Measurements from ENCODE around the gene KCNN3. TPM values are rescaled to one million over a fixed set of nuclear protein-coding genes. Genes with fewer than 3 reads are reported as not detected.
A peak's percentile ranks its signal among the peaks of the same experiment; 100 is the strongest.

Gene KCNN3
- total and polyA plus RNA-seq, 2 of the 8 experiments (the other 6 are each of a cell fraction or from before 2014, with no cell fraction given), result 2.8 to 3.7 TPM

- DNase-seq (ENCODE audit: low read depth in 1 of 2, low spot score in 2 of 2), result no peak
- no peaks in the 10 kb centered on the region for H3K36me3 ChIP-seq (ENCODE audit: control insufficient read depth in 2 of 4, insufficient read depth in 4 of 4, low read length in 3 of 4)
- H4K20me1 ChIP-seq (replicated peaks in 1 of 2; ENCODE audit: control insufficient read depth in 1 of 2, insufficient read depth in 2 of 2, low read length in 2 of 2), result peaks cover 0 to 1% of the 10 kb centered on the region in 2 experiments
- H2BK120ac ChIP-seq (replicated peaks; ENCODE audit: low read depth, low read length), result no peak overlapping the region
- H3K23me2 ChIP-seq (ENCODE audit: low read depth, low read length), result no peaks in the 10 kb centered on the region
- POLR2A ChIA-PET (ENCODE audit: partially characterized antibody), result no interaction called here
- no peak overlapping the region for H3K18ac ChIP-seq (ENCODE audit: extremely low read depth, low read length)
- no peak overlapping the region for H2BK15ac ChIP-seq (ENCODE audit: low read length)
- no peak overlapping the region for H3K27ac ChIP-seq (ENCODE audit: low read depth, low read length)
- H3K79me2 ChIP-seq (ENCODE audit: control insufficient read depth in 1 of 2, insufficient read depth in 2 of 2, low read length in 2 of 2), result no peaks in the 10 kb centered on the region
- no peak for FAIRE-seq
- no peak overlapping the region for H4K91ac ChIP-seq (replicated peaks; ENCODE audit: insufficient read length, low read length)
- peaks cover 0 to 11% (median 4%) of the 10 kb centered on the region in 4 experiments; a peak in 4 of 7 replicates for H3K4me1 ChIP-seq (replicated peaks in 1 of 4; ENCODE audit: control insufficient read depth in 3 of 4, insufficient read depth in 4 of 4, low read length in 3 of 4)
- H4K5ac ChIP-seq (ENCODE audit: insufficient read length, low read depth, low read length), result no peak overlapping the region
- H3K23ac ChIP-seq (ENCODE audit: insufficient read length), result no peak overlapping the region
- H3K27me3 ChIP-seq (replicated peaks in 1 of 4; ENCODE audit: control insufficient read depth in 3 of 4, extremely low read depth in 1 of 4, insufficient read depth in 3 of 4, low read length in 3 of 4), result no peaks in the 10 kb centered on the region
- no peak overlapping the region for H2BK12ac ChIP-seq (ENCODE audit: low read depth, low read length)
- WGBS, 2 experiments (ENCODE audit: extremely low coverage in 1 of 2, insufficient coverage in 1 of 2, insufficient read length in 1 of 2, insufficient replicate concordance in 2 of 2, low coverage in 1 of 2, low lambda C conversion rate in 2 of 2, missing lambda C conversion rate in 1 of 2), result 77% methylated on average over 11 of the region's 11 CpGs; no CpG with 5 or more reads in 1 of the 2 experiments
- CTCF ChIA-PET (ENCODE audit: partially characterized antibody), result interaction anchor here (0.7 to 6.0 kb wide), 14 partner anchors 10 to 279 kb away, joined by 3 to 31 read pairs (median 5); partner anchors contain the start of gene PMVK
- no peak overlapping the region for H3K9ac ChIP-seq (replicated peaks in 1 of 4; ENCODE audit: extremely low read depth in 1 of 4, low read depth in 3 of 4, low read length in 3 of 4)
- no peak overlapping the region for H2BK20ac ChIP-seq (ENCODE audit: low read length)
- H4K8ac ChIP-seq (ENCODE audit: extremely low read depth, insufficient read depth, low read length), result no peak overlapping the region
- no peak overlapping the region for H3K4ac ChIP-seq (replicated peaks; ENCODE audit: insufficient read length, low read depth, low read length)
- H2BK5ac ChIP-seq (ENCODE audit: low read depth, low read length), result no peak overlapping the region
- no peak overlapping the region for H2AK5ac ChIP-seq (ENCODE audit: low read depth, low read length)
- H3K56ac ChIP-seq (replicated peaks; ENCODE audit: insufficient read length, low read depth, low read length), result no peak overlapping the region
- H3K4me3 ChIP-seq (ENCODE audit: extremely low read depth in 1 of 4, insufficient read depth in 2 of 4, low read depth in 3 of 4, low read length in 4 of 4), result no peak overlapping the region
- H3K79me1 ChIP-seq (ENCODE audit: low read depth, low read length), result no peaks in the 10 kb centered on the region
- peak; percentile 48; the same call in 1 of the 2 replicates for TF ChIP-seq MAX (IDR thresholded peaks at IDR 0.05)
- TF ChIP-seq CHD1 (IDR thresholded peaks at IDR 0.05; ENCODE audit: low read depth, low read length), result no peak
- TF ChIP-seq E2F6 (IDR thresholded peaks at IDR 0.05), result peak; percentile 39; the same call in 1 of the 2 replicates
- no peak overlapping the region for H3K14ac ChIP-seq (ENCODE audit: insufficient read length)
- no peak overlapping the region for H2AFZ ChIP-seq (ENCODE audit: low read length)
- H3K9me3 ChIP-seq (ENCODE audit: insufficient read depth in 2 of 2, low read depth in 1 of 2, low read length in 1 of 2), result no peaks in the 10 kb centered on the region
- H3K4me2 ChIP-seq (ENCODE audit: insufficient read depth in 1 of 2, low read depth in 2 of 2, low read length in 2 of 2), result no peak overlapping the region
Observed at GRCh38 chr1:154838461-154838860, 31.6 kb downstream of the KCNN3 start.
